ENCODE measurements around the gene TMEM139.

TMEM139 gene

DNA sequence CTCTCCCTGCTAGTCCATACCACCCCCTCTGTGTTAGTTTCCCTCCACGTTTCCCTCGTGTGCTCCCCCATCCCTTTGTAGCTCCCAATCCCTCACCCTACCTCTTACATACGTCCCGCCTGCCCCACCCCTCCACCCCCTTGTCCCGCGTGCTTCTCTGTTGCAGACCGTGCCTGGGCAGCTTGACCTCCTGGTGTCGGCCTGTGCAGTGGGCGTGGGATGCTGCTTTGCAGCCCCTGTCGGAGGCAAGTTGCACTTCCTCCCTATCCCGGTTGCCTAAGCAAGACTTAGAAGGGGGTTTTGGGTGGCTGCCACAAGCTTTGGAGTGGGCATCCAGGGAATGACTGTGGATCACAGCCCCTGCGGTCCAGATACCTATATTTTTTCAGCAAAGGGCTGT lies 38.9 kb downstream of the TMEM139 start:
- no peak for DNase-seq (ENCODE audit: low read depth)

- no peak for DNase-seq (ENCODE audit: low read depth)
Observed at GRCh38 chr7:143325240-143325639, 40.5 kb downstream of the TMEM139 start.

DNA sequence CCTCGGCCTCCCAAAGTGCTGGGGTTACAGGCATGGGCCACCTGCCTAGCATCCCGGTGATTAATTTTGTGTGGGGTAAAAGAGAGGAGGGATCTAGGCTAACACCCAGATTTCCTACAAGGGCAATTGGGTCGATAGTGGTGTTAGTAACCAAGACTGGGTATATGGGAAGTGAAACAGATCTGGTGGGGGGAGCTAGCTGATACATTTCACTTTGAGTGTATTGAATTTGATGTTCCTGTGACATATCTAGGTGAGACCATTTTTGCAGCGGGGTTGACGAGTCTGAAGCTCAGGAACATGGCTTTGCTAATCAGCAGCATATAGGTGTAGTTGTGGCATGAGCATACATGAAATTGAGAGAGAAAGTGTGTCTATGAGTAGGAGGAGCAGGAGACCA lies 43.1 kb downstream of the TMEM139 start:
- no peak for DNase-seq (ENCODE audit: low read depth)

DNA sequence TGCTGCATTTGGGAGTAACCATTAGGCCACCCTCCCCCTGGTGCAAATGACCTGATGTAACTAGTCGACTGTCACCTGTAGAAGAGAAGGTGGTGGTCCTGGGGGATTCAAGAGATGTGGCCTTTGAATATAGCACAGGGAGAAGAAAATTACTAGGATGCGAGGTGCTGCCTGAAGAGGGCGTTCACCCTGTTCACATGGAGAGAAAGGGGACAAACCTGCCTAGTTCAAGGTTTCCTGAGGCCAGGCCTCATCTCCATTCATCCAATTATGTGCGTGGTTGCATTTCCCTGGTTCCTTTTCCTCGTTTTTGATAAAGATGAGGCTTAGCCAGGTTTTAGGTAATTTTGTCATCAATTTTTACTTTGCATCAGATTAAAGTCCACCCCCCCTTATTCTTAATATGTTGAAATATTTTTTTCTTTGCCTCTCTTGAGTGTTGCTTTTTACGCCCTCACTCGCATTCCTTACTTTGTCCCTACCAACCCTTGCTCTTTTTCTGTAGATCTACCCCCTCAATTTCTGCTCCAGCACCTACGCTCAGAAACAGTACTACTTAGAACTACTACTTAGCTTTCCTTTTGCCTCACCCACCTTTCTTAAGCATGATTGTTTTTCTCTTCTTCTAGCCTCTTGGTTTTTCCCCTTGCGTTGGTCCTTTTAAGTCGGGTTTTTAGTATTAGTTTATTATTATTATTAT lies 44.9 kb downstream of the TMEM139 start:
- DNase-seq (ENCODE audit: low read depth) = no peak

DNA sequence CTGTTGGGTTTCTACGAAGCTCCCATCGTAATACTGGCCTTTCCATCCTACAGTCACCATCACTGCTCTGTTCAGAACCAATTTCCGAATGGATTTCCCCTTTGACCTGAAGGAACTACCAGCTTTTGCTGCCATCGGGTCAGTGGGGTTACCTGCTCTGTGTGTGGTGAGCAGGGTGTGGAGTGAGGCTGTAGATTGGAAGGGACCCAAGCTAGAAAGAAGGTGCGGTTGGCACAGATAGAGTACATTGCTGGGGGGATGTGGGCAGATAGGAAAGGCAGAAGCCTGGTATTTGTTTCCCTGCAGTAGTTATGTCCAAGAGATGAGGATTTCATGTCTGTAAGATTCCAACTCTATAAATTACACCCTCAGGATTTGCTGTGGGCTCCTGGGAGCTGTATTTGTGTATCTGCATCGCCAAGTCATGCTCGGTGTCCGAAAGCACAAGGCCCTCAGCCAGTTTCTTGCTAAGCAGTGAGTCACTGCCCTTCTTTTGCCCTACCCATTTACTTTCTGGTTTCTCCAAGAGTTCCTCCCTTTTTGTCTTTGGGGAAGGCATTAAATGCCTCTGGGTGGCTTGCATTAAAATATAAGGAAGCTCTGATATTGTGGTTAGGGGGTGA lies 46.5 kb downstream of the TMEM139 start:
- peak; percentile 47 for DNase-seq (ENCODE audit: low read depth)

- no peak for DNase-seq (ENCODE audit: low read depth)
Observed at GRCh38 chr7:143334244-143334643, 49.5 kb downstream of the TMEM139 start.

DNA sequence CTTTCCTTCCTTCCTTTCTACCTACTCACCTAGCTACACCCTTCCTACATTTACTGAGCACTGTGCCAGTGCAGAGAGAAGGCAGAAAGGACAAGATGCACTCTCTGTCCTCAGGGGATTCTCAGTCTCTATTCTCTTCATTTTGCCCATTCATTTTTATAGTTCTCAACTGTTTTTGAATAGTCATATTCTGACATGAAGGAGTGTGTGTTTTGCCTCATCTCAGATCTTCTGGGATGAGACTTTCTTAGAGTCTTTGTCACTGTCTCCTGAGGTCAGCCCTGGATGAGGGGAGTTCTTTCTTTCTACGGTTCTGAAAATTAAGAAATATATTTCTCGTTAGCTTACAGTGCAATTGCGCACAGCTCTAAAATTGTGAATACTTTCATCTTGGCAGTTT lies 52.5 kb downstream of the TMEM139 start:
- no peak for DNase-seq (ENCODE audit: low read depth)
